ENCODE data around the gene MMP15. TPM values are rescaled to one million over a fixed set of nuclear protein-coding genes. Genes with fewer than 3 reads are reported as not detected.

MMP15 gene
- polyA plus RNA-seq, 1 of the 3 experiments (the other 2 are of a cell fraction), result 3.1 TPM

- no peaks in the 10 kb centered on the region for H3K79me2 ChIP-seq (ENCODE audit: insufficient read depth)
- no peak overlapping the region for H3K4me2 ChIP-seq
- 77% methylated on average over 11 of the region's 14 CpGs for WGBS (ENCODE audit: low lambda C conversion rate)
- no peaks in the 10 kb centered on the region for H3K27me3 ChIP-seq (ENCODE audit: insufficient read depth)
- TF ChIP-seq SIN3A (IDR thresholded peaks at IDR 0.05; ENCODE audit: borderline replicate concordance, low read depth, low read length) (no peak), MEF2A (IDR thresholded peaks at IDR 0.05; ENCODE audit: borderline replicate concordance, low read depth) (no peak), EZH2phosphoT487 (IDR thresholded peaks at IDR 0.05; ENCODE audit: borderline replicate concordance, low read depth) (no peak), ELF1 (IDR thresholded peaks at IDR 0.05) (no peak), NRF1 (IDR thresholded peaks at IDR 0.05; ENCODE audit: low read depth, low read length) (no peak), GATA2 (CRISPR knock-in tag; IDR thresholded peaks at IDR 0.05) (no peak), NFIC (IDR thresholded peaks at IDR 0.05; ENCODE audit: borderline replicate concordance) (no peak)
- TF ChIP-seq, protein P1, sequence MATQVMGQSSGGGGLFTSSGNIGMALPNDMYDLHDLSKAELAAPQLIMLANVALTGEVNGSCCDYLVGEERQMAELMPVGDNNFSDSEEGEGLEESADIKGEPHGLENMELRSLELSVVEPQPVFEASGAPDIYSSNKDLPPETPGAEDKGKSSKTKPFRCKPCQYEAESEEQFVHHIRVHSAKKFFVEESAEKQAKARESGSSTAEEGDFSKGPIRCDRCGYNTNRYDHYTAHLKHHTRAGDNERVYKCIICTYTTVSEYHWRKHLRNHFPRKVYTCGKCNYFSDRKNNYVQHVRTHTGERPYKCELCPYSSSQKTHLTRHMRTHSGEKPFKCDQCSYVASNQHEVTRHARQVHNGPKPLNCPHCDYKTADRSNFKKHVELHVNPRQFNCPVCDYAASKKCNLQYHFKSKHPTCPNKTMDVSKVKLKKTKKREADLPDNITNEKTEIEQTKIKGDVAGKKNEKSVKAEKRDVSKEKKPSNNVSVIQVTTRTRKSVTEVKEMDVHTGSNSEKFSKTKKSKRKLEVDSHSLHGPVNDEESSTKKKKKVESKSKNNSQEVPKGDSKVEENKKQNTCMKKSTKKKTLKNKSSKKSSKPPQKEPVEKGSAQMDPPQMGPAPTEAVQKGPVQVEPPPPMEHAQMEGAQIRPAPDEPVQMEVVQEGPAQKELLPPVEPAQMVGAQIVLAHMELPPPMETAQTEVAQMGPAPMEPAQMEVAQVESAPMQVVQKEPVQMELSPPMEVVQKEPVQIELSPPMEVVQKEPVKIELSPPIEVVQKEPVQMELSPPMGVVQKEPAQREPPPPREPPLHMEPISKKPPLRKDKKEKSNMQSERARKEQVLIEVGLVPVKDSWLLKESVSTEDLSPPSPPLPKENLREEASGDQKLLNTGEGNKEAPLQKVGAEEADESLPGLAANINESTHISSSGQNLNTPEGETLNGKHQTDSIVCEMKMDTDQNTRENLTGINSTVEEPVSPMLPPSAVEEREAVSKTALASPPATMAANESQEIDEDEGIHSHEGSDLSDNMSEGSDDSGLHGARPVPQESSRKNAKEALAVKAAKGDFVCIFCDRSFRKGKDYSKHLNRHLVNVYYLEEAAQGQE (IDR thresholded peaks at IDR 0.05; ENCODE audit: low read depth, low read length), result no peak
- ChIA-PET POLR2A (interaction anchor here (2.2 to 2.3 kb wide), 2 partner anchors 11 to 87 kb away, joined by 11 to 16 read pairs; no protein-coding TSS in a partner anchor), CTCF (interaction anchor here (0.6 to 6.1 kb wide), 11 partner anchors 11 to 303 kb away, joined by 3 to 72 read pairs (median 4); partner anchors contain the start of gene CFAP20)
- no peak overlapping the region for H3K4me3 ChIP-seq (ENCODE audit: low read depth in 2 of 2, low read length in 1 of 2)
- no peak overlapping the region for H2AFZ ChIP-seq (ENCODE audit: low read depth)
- H3K9ac ChIP-seq, result no peak overlapping the region
- H3K27ac ChIP-seq (ENCODE audit: low read depth in 2 of 2, low read length in 1 of 2), result no peak overlapping the region; a peak in 1 of 4 replicates
- H3F3A ChIP-seq (replicated peaks; ENCODE audit: insufficient read depth), result no peaks in the 10 kb centered on the region
- H3K4me1 ChIP-seq (ENCODE audit: control insufficient read depth in 1 of 2, insufficient read depth in 2 of 2, low read depth in 1 of 2, low read length in 1 of 2), result peaks cover 0 to 61% of the 10 kb centered on the region in 2 experiments; a peak in 1 of 4 replicates
- H3K9me2 ChIP-seq, result no peaks in the 10 kb centered on the region
- DNase-seq, result peak; percentile 14
- H4K20me1 ChIP-seq (ENCODE audit: insufficient read depth), result no peaks in the 10 kb centered on the region
- H3K9me3 ChIP-seq, result no peaks in the 10 kb centered on the region
- H3K36me3 ChIP-seq (replicated peaks in 1 of 2; ENCODE audit: control insufficient read depth in 1 of 2, insufficient read depth in 2 of 2, low read length in 1 of 2), result no peaks in the 10 kb centered on the region
These were observed 8.7 kb downstream of the MMP15 start for GRCh38 chr16:58034128-58034685.

GRCh38 chr16:58034774-58035173 lies 9.2 kb downstream of the MMP15 start:
- Histone ChIP-seq H3K9me3 (no peaks in the 10 kb centered on the region), H3K79me2 (ENCODE audit: insufficient read depth) (no peaks in the 10 kb centered on the region), H3K27ac (ENCODE audit: low read depth in 2 of 2, low read length in 1 of 2) (peak overlapping the region in 1 of 2 experiments; percentile 83; a peak in 2 of 4 replicates), H3K9me2 (no peaks in the 10 kb centered on the region), H3K4me2 (no peak overlapping the region), H3K27me3 (ENCODE audit: insufficient read depth) (no peaks in the 10 kb centered on the region), H3K4me3 (ENCODE audit: low read depth in 2 of 2, low read length in 1 of 2) (no peak overlapping the region), H4K20me1 (ENCODE audit: insufficient read depth) (no peaks in the 10 kb centered on the region), H3F3A (replicated peaks; ENCODE audit: insufficient read depth) (no peaks in the 10 kb centered on the region), H3K4me1 (ENCODE audit: control insufficient read depth in 1 of 2, insufficient read depth in 2 of 2, low read depth in 1 of 2, low read length in 1 of 2) (peaks cover 0 to 61% of the 10 kb centered on the region in 2 experiments; a peak in 1 of 4 replicates), H3K36me3 (replicated peaks in 1 of 2; ENCODE audit: control insufficient read depth in 1 of 2, insufficient read depth in 2 of 2, low read length in 1 of 2) (no peaks in the 10 kb centered on the region), H3K9ac (no peak overlapping the region), H2AFZ (ENCODE audit: low read depth) (no peak overlapping the region)
- 85% methylated on average over 11 of the region's 11 CpGs for WGBS (ENCODE audit: low lambda C conversion rate)
- no peak for TF ChIP-seq YY1 (IDR thresholded peaks at IDR 0.05; ENCODE audit: low read depth)
- TF ChIP-seq POLR2AphosphoS5 (IDR thresholded peaks at IDR 0.05; ENCODE audit: low read depth, low read length), result no peak
- no peak for TF ChIP-seq FOXM1 (IDR thresholded peaks at IDR 0.05; ENCODE audit: low read depth)
- no peak for TF ChIP-seq MXI1 (IDR thresholded peaks at IDR 0.05; ENCODE audit: low read depth, low read length)
- TF ChIP-seq RAD21 (IDR thresholded peaks at IDR 0.05; ENCODE audit: low read length), result no peak
- no peak for TF ChIP-seq TCF12 (IDR thresholded peaks at IDR 0.05)
- TF ChIP-seq MAX (IDR thresholded peaks at IDR 0.05; ENCODE audit: low read depth), result no peak
- TF ChIP-seq NRF1 (IDR thresholded peaks at IDR 0.05; ENCODE audit: low read depth, low read length), result no peak
- CTCF ChIA-PET, result interaction anchor here (0.7 to 6.1 kb wide), 8 partner anchors 11 to 93 kb away, joined by 3 to 72 read pairs (median 11); partner anchors contain the start of gene CFAP20
- DNase-seq, result peak; percentile 18
- POLR2A ChIA-PET, result no interaction called here
